HG02610 (cell line): ENCODE data around the gene HOXA1.

Source experiments
- ATAC-seq: cut with Tn5 transposase; IDR thresholded peaks from one replicate; pipeline ENCODE4 v1.9.1; 2021; ENCODE audit warnings: mild to moderate bottlenecking, moderate library complexity; ENCODE audit not compliant: unreplicated experiment

Gene HOXA1

DNA sequence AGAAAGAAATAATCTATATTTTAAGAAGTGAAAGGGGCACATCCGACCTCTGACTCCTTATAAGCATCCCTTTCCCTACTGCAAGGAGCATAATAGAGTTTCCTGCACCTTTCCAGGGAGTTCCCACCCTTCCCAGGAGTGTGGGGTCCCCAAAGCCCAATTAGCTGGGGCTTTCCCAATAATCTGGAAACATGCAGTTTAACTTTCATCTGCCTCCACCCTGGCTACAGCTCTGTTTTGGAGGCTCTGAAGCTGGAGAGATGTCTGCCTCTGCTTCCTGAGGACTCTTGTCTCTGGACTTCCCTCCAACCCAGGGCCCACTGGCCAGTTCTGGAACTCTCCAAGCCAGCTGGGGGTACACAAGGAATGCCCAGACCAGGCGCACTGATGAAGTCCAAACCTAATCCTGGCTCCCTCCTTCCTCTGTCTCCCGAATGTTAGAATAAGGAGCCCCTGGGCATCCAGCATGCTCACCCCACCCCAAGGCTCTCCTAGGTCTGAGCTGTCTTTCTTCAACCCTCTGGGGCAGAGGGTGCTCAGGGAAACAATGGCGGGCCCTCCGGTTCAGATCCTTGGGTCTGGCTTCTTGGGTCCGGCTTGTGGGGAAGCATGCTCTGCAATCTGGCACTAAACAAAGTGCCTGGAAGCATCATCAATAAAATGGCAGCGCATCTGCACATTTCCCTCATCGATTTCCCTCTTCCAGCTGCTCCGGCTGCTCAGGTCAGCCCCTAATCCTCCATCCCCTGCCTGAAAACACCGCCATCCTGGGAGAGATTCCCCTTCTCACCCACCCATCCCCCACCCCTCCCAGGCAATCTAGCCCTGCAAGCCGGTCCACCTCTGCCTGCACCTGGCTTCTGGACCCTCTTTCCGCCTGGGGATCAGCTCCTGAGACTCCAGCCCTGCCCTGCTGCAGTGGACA is 21.4 kb upstream of the HOXA1 start:
- ATAC-seq: no peak

GRCh38 chr7:27116031-27116961 is 20.5 kb upstream of the HOXA1 start:
- ATAC-seq: no peak

DNA sequence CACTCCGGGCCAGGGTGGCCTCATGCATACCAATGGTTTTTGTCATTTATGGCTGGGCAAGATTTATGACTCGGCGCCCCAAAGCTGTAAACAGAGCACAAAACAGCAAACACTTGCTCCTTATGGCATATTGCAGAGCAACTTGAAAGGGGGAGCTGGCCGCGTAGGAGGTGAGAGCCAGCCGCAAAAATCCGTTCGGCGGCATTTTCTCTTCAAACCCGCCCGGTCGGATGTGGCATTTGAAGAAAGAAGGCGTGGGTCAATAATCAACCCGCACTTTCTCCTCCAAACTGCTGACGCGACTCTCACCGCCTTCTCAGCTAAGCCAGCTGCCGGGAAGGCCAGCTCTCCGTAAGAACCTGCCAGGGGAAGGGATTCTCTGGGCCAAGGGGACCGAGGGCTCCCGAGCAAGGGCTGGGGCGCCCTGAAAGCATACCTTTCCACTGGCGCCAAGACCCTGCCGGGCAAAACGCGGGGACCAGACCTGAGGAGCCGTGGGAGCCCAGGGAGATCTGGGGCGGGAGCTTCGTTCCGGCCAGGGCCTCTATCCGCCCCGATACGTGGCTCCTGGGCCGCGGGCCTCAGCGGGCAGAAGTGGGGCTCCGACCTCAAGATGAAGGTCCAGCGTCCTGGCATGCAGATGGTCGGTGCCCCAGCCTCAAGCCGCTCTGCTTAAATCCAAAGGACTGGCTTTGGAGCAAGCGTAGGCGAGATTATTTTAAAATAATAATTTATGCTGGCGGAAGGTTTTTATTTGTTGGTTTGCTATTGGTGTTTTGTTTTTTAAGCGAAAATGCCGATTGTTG is 19.6 kb upstream of the HOXA1 start:
- no peak for ATAC-seq

DNA sequence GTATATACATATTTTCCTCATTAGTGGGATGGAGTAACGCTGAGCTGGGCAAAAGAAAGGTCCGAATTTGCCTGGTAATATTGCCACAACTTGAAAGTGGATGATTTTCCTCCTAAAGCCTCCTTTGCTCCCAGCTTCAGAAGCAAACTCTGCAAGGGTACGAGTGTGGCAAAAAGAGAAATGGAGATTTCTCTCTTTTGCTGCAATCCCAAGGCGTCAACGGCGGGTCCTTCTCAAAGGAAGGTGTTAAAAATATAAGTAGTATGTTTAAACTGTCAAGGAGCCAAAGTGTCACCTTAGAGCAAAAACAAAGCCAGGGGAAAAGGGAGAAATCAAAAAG is 19.1 kb upstream of the HOXA1 start:
- ATAC-seq: no peak

DNA sequence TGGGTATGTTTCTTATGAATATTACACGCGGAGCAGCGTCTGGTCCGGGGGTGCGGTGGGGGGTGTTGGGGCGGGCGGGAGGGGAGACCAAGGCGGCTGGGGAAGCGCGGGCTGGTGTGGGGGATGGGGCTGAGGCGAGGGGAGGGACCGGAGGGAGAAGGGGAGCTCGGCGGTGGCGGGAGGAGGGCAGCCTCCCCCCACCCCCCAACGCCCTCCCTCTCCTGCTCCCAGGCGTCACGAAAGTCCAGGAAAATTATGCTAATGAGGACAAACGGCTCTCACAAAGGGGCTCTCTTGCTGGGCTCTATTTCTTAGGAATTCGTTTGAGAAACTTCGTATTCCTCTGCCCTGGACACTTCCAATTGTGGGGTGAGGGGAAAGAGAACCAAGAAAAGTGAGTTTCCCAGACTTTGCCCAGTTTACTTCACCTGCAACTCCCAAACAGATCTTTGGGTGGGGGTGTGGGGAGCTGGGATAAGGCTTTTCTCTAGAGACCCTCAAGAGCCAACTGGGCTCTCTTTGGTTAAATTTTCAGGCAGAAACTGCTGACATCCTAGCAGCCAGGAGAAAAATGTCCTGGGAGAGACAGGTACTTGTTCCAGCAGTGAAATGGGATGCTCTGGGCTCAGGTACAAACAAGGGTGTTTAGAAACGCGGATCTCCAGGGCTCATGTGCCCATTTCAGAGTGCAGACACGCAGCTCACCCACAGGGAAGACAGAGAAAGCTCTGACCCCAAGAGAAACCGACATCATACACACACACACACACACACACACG is 18.4 kb upstream of the HOXA1 start:
- ATAC-seq: no peak

DNA sequence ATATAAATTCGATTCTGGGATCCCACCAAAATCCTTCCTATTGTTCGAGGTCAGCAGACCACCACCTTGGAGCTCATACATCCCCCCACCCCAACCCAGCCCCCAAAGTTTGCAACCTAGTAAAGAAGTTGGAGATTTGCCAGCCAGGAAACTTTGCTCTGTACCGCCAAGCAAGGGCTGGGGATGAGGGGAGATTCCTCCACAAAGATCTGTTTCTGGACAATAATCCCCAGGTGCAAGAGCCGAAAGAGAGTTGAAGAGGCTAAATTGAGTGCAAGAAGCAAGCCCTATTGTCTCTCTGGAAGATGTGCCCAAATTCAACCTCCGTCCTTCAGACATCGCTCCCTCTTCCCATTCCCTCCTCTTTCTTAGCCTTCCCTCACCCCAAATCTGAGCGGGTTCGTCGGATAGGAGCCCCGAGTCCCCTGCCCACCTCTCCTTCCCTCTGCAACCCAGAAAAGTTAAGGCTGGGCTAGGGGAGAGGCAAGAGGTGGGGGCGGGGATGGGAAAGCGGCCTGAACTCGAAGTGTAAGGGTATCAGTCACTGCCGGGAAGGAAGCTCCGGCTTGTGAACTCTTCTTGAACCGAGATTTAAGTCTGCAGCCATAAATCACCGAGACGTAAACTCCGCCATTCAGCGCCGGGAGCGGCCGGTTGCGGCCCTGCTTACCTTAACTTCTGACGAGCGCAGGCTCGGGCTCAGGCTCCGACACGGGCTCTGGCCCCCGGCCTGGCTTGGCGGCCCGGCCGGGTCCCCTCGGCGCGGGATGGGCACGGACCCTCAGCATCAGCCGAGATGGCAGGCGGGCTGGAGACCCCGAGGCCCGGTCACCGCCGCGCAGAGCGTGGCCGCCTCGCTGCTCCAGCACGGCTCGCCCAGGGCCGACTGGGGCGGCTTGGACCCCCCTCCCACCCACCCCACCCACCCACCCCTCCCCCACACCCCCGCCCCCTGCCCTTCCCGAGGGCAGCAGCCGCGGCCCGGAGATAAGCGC is 17.5 kb upstream of the HOXA1 start:
- ATAC-seq: no peak

GRCh38 chr7:27112361-27112760 is 16.6 kb upstream of the HOXA1 start:
- no peak for ATAC-seq

- no peak for ATAC-seq
Measured at GRCh38 chr7:27111751-27112277, 16.0 kb upstream of the HOXA1 start.

- ATAC-seq: no peak
Measured at GRCh38 chr7:27111042-27111750, 15.4 kb upstream of the HOXA1 start.

GRCh38 chr7:27110186-27111031 is 14.6 kb upstream of the HOXA1 start:
- no peak for ATAC-seq

- no peak for ATAC-seq
Measured at GRCh38 chr7:27109466-27110185, 13.8 kb upstream of the HOXA1 start.

DNA sequence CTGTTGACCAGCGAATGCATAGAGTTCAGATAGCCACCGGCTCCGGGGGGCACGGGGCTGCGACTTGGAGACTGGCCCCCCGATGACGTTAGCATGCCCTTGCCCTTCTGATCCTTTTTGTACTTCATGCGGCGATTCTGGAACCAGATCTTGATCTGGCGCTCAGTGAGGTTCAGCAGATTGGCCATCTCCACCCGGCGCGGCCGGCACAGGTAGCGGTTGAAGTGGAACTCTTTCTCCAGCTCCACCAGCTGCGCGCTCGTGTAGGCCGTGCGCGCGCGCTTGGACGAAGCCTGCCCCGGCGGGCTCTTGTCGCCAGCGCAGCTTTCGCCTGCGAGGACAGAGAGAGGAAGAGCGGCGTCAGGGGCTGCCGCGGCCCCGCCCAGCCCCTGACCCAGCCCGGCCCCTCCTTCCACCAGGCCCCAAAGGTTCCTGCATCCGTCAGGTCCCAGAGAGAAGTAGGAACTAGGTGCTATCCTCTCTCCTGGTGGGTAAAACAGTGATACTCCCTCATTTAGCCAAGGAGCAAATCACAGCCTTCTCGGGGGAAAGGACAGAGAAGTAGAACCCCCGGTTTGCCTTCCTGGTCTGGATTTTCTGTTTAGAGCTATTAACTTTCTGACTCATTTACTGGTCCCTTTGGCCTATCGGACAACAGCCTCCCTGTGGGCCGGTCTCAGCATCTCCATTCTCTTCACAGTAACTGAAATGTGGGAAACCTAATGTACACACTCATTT is 12.8 kb upstream of the HOXA1 start:
- no peak for ATAC-seq

DNA sequence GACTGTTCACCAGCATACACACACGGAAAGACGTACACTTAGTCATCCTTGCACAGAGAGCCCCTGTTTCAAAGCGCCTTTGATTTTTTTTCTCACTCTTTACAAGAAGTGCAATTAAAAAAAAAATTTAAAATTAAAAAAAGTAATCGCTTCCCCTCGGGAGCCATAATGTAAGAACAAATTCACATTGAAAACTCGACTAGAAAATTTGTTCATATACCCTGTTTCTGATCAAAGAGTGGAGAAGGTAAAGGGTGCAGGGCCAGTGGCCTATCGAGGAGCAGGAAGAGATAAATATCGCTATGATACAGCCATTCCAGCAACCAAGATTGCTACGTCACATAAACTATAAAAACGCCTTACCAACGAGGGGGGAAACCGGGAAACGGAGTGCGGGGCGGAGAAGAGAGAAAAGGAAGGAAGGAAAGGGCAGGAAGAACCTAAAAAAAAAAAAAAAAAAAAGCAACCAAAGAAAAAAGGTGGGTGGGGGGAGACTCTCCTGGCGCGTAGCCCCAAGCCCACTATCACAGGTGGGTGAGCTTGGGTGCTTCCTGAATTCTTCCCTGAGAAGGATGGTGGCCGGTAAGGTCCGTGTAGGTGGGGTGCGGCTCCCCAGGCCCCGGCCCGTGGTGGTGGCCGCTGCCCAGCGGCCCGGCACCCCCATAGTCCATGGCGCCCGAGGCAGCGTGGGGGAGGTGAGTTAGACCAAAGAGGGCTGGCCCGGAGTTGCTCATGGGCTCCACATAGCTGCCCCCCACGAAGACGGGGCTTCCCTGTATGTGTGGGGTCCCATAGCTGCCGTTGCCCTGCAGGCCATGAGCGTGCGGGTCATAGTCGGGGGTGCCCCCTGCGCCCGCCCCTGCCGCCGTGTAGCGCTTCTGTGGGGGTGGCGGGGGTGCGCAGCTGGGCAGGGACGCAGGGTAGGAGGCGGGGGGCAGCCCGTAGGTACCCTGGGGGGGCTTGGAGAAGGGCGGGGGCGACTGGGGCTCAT is 11.9 kb upstream of the HOXA1 start:
- ATAC-seq: no peak

- ATAC-seq: no peak
Measured at GRCh38 chr7:27106901-27107240, 11.1 kb upstream of the HOXA1 start.
